HEK293T (cell line): ENCODE results near the gene C10orf62.

Experiments used
- CTCF ChIA-PET: fragments of 350-600 bp; formaldehyde crosslinking; extraction: SDS; loops from one replicate; lab custom pipeline; 2021; ENCODE audit warnings: antibody characterized with exemption, inconsistent platforms; lab: Yijun Ruan, JAX
- POLR2A ChIA-PET: fragments of 350-600 bp; formaldehyde crosslinking; extraction: SDS; loops from one replicate; lab custom pipeline; 2020; ENCODE audit warnings: antibody characterized with exemption, inconsistent platforms; lab: Yijun Ruan, JAX
- DNase-seq: peaks from one replicate; pipeline ENCODE4 v3.0.0; 2012; ENCODE audit warnings: mixed read lengths; ENCODE audit errors: extremely low spot score
- ARNT ChIP-seq: fragments of 450-650 bp; IDR thresholded peaks from 2 replicates; pipeline ENCODE4 v1.6.1; 2017; ENCODE audit warnings: mild to moderate bottlenecking
- BHLHE40 ChIP-seq: fragments of 450-650 bp; IDR thresholded peaks from 2 replicates; pipeline ENCODE4 v1.6.1; 2016; ENCODE audit warnings: mild to moderate bottlenecking, moderate library complexity, borderline replicate concordance
- CTBP1 ChIP-seq: fragments of 450-650 bp; IDR thresholded peaks from 2 replicates; pipeline ENCODE4 v1.6.1; 2016; ENCODE audit warnings: borderline replicate concordance
- ELF4 ChIP-seq: fragments of 450-650 bp; IDR thresholded peaks from 2 replicates; pipeline ENCODE4 v1.6.1; 2017; ENCODE audit warnings: antibody characterized with exemption
- FOXA1 ChIP-seq: fragments of 450-650 bp; IDR thresholded peaks from 2 replicates; pipeline ENCODE4 v1.6.1; 2016; ENCODE audit warnings: mild to moderate bottlenecking
- FOXK2 ChIP-seq: fragments of 450-650 bp; IDR thresholded peaks from 2 replicates; pipeline ENCODE4 v1.6.1; 2016; ENCODE audit warnings: mild to moderate bottlenecking
- FOXM1 ChIP-seq: fragments of 450-650 bp; IDR thresholded peaks from 2 replicates; pipeline ENCODE4 v1.6.1; 2017; ENCODE audit warnings: mild to moderate bottlenecking, borderline replicate concordance
- HDGF ChIP-seq: fragments of 450-650 bp; IDR thresholded peaks from 2 replicates; pipeline ENCODE4 v1.6.1; 2017; ENCODE audit warnings: antibody characterized with exemption, borderline replicate concordance
- L3MBTL2 ChIP-seq: fragments of 450-650 bp; conservative IDR thresholded peaks from 2 replicates; pipeline ENCODE4 v1.6.1; 2016; ENCODE audit warnings: mild to moderate bottlenecking
- LEF1 ChIP-seq: fragments of 450-650 bp; IDR thresholded peaks from 2 replicates; pipeline ENCODE4 v1.6.1; 2017; ENCODE audit warnings: mild to moderate bottlenecking, borderline replicate concordance
- NFRKB ChIP-seq: fragments of 450-650 bp; IDR thresholded peaks from 2 replicates; pipeline ENCODE4 v1.6.1; 2016; ENCODE audit warnings: mild to moderate bottlenecking, moderate library complexity
- SP1 ChIP-seq: fragments of 450-650 bp; IDR thresholded peaks from 2 replicates; pipeline ENCODE4 v1.6.1; 2017
- SUZ12 ChIP-seq: fragments of 450-650 bp; IDR thresholded peaks from 2 replicates; pipeline ENCODE4 v1.6.1; 2016; ENCODE audit warnings: mild to moderate bottlenecking
- TARDBP ChIP-seq: fragments of 450-650 bp; IDR thresholded peaks from 2 replicates; pipeline ENCODE4 v1.6.1; 2016
- ZNF384 ChIP-seq: fragments of 450-650 bp; IDR thresholded peaks from 2 replicates; pipeline ENCODE4 v1.6.1; 2016
- TF ChIP-seq, protein P1 (sequence below): fragments of 450-650 bp; IDR thresholded peaks from 2 replicates; pipeline ENCODE4 v1.6.1; 2016

C10orf62 gene

DNA sequence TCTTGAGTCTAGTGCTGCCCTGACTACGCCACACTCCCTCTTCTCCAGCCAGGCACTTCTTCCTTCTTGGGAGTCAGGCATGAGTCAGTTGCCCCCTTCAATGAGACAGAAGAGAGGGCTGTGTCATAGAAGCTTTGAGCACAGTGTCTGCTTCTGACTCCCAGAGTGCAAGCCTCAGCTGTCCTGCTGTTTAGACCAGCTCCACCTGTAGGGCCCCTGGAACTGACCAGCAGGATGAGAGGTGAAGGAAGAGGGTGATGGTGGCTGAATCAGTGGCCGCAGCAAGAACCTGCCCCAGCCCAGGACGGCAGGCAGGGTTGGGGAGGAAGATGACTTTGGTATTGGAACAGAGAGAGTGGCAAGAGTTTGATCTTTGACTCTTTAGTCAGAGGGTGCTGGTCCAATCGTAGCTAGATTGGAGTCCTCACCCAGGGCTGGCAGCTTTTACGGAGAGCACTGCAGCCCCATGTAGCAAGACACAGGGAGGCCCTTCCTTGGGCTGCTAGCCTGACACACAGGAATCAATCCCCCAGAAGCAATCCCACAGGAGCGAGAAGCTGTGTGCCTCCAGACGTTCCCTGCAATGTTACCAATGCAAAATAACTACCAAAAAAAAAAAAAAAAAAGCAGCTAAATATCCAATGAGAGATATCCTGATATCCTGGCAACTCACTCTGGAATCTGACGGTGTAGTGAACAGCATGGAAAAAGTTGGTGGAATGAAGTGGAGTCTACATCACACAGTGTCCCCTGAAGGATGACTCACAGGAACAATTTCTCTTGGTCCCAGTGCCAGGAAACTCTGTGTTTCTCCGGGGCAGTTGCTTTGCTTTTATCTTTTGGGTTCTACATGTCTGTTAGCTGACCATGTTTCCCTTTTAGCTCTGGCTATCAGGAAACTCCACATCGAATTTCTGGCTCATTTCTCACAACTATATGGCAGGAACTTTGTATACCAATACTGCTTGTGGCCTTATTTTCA is 6.9 kb downstream of the C10orf62 start:
- TF ChIP-seq ELF4, result no peak
- TF ChIP-seq CTBP1, result no peak
- no peak for TF ChIP-seq HDGF
- TF ChIP-seq SP1, result no peak
- no peak for TF ChIP-seq BHLHE40
- no peak for TF ChIP-seq FOXK2
- TF ChIP-seq NFRKB, result no peak
- no peak for TF ChIP-seq FOXM1
- no peak for TF ChIP-seq ARNT
- TF ChIP-seq, protein P1, sequence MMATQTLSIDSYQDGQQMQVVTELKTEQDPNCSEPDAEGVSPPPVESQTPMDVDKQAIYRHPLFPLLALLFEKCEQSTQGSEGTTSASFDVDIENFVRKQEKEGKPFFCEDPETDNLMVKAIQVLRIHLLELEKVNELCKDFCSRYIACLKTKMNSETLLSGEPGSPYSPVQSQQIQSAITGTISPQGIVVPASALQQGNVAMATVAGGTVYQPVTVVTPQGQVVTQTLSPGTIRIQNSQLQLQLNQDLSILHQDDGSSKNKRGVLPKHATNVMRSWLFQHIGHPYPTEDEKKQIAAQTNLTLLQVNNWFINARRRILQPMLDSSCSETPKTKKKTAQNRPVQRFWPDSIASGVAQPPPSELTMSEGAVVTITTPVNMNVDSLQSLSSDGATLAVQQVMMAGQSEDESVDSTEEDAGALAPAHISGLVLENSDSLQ, result no peak
- no peak for TF ChIP-seq FOXA1
- TF ChIP-seq SUZ12, result no peak
- DNase-seq, result no peak
- ChIA-PET CTCF (interaction anchor here (0.7 to 1.2 kb wide), 2 partner anchors 24 to 62 kb away, joined by 3 to 4 read pairs; no protein-coding TSS in a partner anchor), POLR2A (interaction anchor here (1.3 kb wide), 1 partner anchor 12 kb away, joined by 3 read pairs; the partner anchor contains the start of gene HOGA1)

DNA sequence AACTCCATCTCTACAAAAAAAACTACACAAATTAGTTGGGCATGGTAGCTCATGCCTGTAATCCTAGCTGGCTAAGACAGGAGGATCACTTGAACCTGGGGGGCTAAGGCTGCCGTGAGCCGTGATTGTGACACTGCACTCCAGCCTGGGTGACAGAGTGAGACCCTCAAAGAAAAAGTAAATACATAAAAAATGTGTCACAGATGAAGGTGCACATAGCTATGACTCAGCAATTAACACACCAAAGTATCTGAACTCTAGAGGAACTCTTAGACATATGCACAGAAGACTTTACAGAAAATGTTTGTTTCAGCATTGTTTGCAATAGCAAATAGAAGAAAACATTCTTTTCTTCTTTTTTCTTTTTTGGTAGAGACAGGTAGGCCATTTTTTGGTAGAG is 8.3 kb downstream of the C10orf62 start:
- POLR2A ChIA-PET, result no interaction called here
- TF ChIP-seq ELF4 (no peak), NFRKB (no peak), CTBP1 (no peak), HDGF (no peak), SUZ12 (no peak), FOXA1 (no peak), TARDBP (no peak), LEF1 (no peak), FOXK2 (no peak), L3MBTL2 (no peak), FOXM1 (no peak), BHLHE40 (no peak), ARNT (no peak), ZNF384 (no peak), SP1 (no peak)
- TF ChIP-seq, protein P1, result no peak
- no peak for DNase-seq
- CTCF ChIA-PET, result no interaction called here

DNA sequence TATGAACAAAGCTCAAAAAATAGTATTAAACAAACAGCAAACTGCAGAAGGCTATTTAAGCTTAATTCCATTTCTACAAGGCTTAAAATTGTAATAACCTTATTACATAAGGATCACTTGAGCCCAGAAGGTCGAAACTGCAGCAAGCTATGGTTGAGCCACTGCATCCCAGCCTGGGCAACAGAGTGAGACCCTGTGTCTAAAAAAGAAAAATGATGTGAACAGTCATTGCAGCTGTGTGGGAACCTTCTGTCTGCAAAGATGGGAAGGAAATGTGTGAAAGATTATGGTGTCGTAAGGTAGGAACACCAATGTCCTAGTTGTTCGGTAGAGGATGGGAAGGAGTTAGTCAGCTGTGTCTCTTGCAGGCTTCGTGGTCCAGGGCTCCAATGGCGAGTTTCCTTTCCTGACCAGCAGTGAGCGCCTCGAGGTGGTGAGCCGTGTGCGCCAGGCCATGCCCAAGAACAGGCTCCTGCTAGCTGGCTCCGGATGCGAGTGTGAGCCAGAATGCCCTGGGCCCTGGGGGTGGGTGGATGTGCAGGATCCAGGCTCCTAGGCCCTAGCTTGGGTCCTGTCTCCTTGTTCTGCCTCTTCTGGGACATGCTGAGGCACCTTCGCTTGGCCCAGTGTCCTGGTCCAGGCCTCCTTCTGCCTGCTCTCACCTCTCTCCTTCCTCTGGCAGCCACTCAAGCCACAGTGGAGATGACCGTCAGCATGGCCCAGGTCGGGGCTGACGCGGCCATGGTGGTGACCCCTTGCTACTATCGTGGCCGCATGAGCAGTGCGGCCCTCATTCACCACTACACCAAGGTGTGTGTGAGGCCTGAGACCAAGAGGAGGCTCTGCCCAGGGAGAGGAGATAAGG is 9.1 kb downstream of the C10orf62 start:
- POLR2A ChIA-PET, result no interaction called here
- no peak for TF ChIP-seq FOXA1
- TF ChIP-seq SP1, result no peak
- no peak for TF ChIP-seq FOXK2
- TF ChIP-seq ELF4, result no peak
- no peak for TF ChIP-seq BHLHE40
- no peak for TF ChIP-seq HDGF
- TF ChIP-seq CTBP1, result no peak
- TF ChIP-seq, protein P1, result no peak
- no peak for TF ChIP-seq FOXM1
- TF ChIP-seq ZNF384, result no peak
- no peak for TF ChIP-seq L3MBTL2
- no peak for TF ChIP-seq ARNT
- TF ChIP-seq NFRKB, result no peak
- no peak for TF ChIP-seq TARDBP
- TF ChIP-seq LEF1, result no peak
- no peak for TF ChIP-seq SUZ12
- CTCF ChIA-PET, result no interaction called here
- no peak for DNase-seq

DNA sequence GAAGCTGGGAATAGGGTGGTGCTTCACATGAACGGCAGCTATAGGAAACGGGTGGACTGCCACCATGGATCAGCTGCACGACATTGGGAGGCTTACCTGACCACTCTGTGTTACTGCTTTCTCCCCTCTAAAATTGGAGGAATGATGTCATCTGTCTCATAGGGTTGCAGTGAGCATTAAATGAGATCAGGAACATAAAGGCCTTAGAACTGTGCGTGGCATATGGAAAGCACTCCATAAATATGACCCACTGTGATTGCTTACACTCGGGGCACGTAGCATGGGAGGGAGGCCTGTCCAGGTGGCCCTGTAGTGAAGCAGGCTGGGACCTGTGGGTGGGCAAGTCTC is 9.7 kb downstream of the C10orf62 start:
- ChIA-PET CTCF (no interaction called here), POLR2A (no interaction called here)
- TF ChIP-seq HDGF (no peak), FOXM1 (no peak), FOXA1 (no peak)
- DNase-seq, result no peak

DNA sequence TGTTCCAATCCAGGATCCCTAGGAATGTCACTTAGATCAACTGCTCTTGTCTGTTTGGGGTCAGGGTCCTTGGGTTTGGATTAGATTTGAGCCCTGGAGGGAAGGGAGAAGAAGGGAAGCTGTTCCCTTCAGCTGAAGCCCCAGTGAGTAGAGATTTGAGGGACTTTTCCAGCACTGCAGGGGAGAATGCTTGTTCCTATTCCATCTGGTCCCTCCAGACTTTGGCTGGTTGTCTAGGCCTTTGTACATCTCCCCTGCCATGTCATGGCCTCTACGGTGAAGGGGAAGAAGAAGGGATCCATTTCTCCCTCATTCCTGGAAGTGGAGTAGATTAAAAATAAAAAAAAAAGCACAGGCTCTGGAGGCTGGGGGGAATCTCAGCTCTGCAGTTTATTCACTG is 11.1 kb downstream of the C10orf62 start:
- ChIA-PET CTCF (interaction anchor here (0.6 kb wide), 1 partner anchor 194 kb away, joined by 5 read pairs; no protein-coding TSS in a partner anchor), POLR2A (no interaction called here)
- no peak for DNase-seq
- TF ChIP-seq SUZ12 (no peak), LEF1 (no peak), FOXM1 (no peak), TARDBP (no peak), FOXA1 (no peak), CTBP1 (no peak), ELF4 (no peak), ARNT (no peak)
- TF ChIP-seq, protein P1, result no peak
